Ascending aorta (tissue), 2 donors: Measurements from ENCODE around the gene KCNQ1OT1. TPM values are rescaled to one million over a fixed set of nuclear protein-coding genes. Genes with fewer than 3 reads are reported as not detected.

Source experiments
- DNase-seq, 2 donors: peaks; one replicate each; pipeline ENCODE4 v3.0.0-alpha.2; 2019; ENCODE audit warnings: low spot score in 2 of 2
- H3K27ac ChIP-seq, 2 donors: fragments of 200-600 bp; sonication (generic); one replicate each; pipeline ENCODE4 v1.5.1; 2016 to 2017; ENCODE audit warnings: mild to moderate bottlenecking in 1 of 2
- H3K27me3 ChIP-seq: fragments of 200-600 bp; sonication (generic); one replicate; pipeline ENCODE4 v1.5.1; 2017
- H3K36me3 ChIP-seq, 2 donors: fragments of 200-600 bp; sonication (generic); one replicate each; pipeline ENCODE4 v1.5.1; 2016
- H3K4me1 ChIP-seq, 2 donors: fragments of 200-600 bp; sonication (generic); one replicate each; pipeline ENCODE4 v1.5.1; 2016 to 2017; ENCODE audit warnings: mild to moderate bottlenecking in 1 of 2
- H3K4me3 ChIP-seq, 2 donors: fragments of 200-600 bp; sonication (generic); one replicate each; pipeline ENCODE4 v1.5.1; 2016 to 2017; ENCODE audit warnings: mild to moderate bottlenecking in 1 of 2
- H3K9me3 ChIP-seq, 2 donors: fragments of 200-600 bp; sonication (generic); one replicate each; pipeline ENCODE4 v1.5.1; 2016
- CTCF ChIP-seq, 3 experiments: fragments of 200-600 bp in 2 of 3; fragments of 450-650 bp in 1 of 3; sonication (generic) in 2 of 3; IDR thresholded peaks; one replicate each; pipeline ENCODE4 v1.5.1; 2016 to 2019; ENCODE audit warnings: antibody characterized with exemption in 3 of 3, mild to moderate bottlenecking in 1 of 3, moderate library complexity in 1 of 3
- intact Hi-C: fragments of 100-400 bp; cut with DNase I; formaldehyde crosslinking; loops from one replicate; pipeline ENCODE4 v1.15.1; 2023
- total RNA-seq: library from RNA; depleted of rRNA; stranded (reverse); fragments of >200 nt; gene quantifications from one replicate; pipeline ENCODE4 v1.1.0, GENCODE V29; 2016

The KCNQ1OT1 gene
- total RNA-seq, 1 donor from 2014 or later = 1.5 TPM

GRCh38 chr11:2660357-2660939, 39.3 kb downstream of the KCNQ1OT1 start:
- Histone ChIP-seq H3K4me3 (no peak overlapping the region), H3K9me3 (peaks cover 0 to 29% of the 10 kb centered on the region in 2 donors), H3K27ac (no peak overlapping the region), H3K36me3 (no peaks in the 10 kb centered on the region), H3K27me3 (no peaks in the 10 kb centered on the region), H3K4me1 (no peaks in the 10 kb centered on the region)
- TF ChIP-seq CTCF (IDR thresholded peaks at IDR 0.05) = no peak
- intact Hi-C loops = no loop called here
- no peak for DNase-seq

GRCh38 chr11:2657697-2658284, 42.0 kb downstream of the KCNQ1OT1 start:
- H3K36me3 ChIP-seq = no peaks in the 10 kb centered on the region
- no peaks in the 10 kb centered on the region for H3K27me3 ChIP-seq
- peaks cover 0 to 29% of the 10 kb centered on the region in 2 donors for H3K9me3 ChIP-seq
- no peak for TF ChIP-seq CTCF (IDR thresholded peaks at IDR 0.05)
- H3K4me1 ChIP-seq = no peaks in the 10 kb centered on the region
- H3K4me3 ChIP-seq = no peak overlapping the region
- intact Hi-C loops = no loop called here
- no peak for DNase-seq
- no peak overlapping the region for H3K27ac ChIP-seq

- peaks cover 3 to 27% of the 10 kb centered on the region in 2 donors for H3K9me3 ChIP-seq
- no peak overlapping the region for H3K27ac ChIP-seq
- H3K36me3 ChIP-seq = no peaks in the 10 kb centered on the region
- TF ChIP-seq CTCF (IDR thresholded peaks at IDR 0.05) = no peak
- no peak overlapping the region for H3K4me3 ChIP-seq
- intact Hi-C loops = no loop called here
- no peak for DNase-seq
- no peaks in the 10 kb centered on the region for H3K27me3 ChIP-seq
- no peaks in the 10 kb centered on the region for H3K4me1 ChIP-seq
These were observed 42.9 kb downstream of the KCNQ1OT1 start for GRCh38 chr11:2656859-2657258.

- Histone ChIP-seq H3K4me3 (no peak overlapping the region), H3K36me3 (no peaks in the 10 kb centered on the region), H3K27ac (no peak overlapping the region), H3K9me3 (peaks cover 6 to 24% of the 10 kb centered on the region in 2 donors), H3K4me1 (no peaks in the 10 kb centered on the region), H3K27me3 (no peaks in the 10 kb centered on the region)
- intact Hi-C loops = no loop called here
- DNase-seq = no peak
- no peak for TF ChIP-seq CTCF (IDR thresholded peaks at IDR 0.05)
These were observed 43.8 kb downstream of the KCNQ1OT1 start for GRCh38 chr11:2655834-2656622.

- no peak for DNase-seq
- Histone ChIP-seq H3K36me3 (no peaks in the 10 kb centered on the region), H3K27me3 (no peaks in the 10 kb centered on the region), H3K4me1 (no peaks in the 10 kb centered on the region), H3K4me3 (no peak overlapping the region), H3K9me3 (peaks cover 10 to 23% of the 10 kb centered on the region in 2 donors), H3K27ac (no peak overlapping the region)
- intact Hi-C loops = no loop called here
- no peak for TF ChIP-seq CTCF (IDR thresholded peaks at IDR 0.05)
These were observed 44.6 kb downstream of the KCNQ1OT1 start for GRCh38 chr11:2655016-2655719.
